Mammary epithelial cell (primary cell): ENCODE results near the gene PRKN.

Experiments used
- EZH2 ChIP-seq: IDR thresholded peaks from 2 replicates; pipeline ENCODE4 v1.6.1; 2012; ENCODE audit warnings: low read length, inconsistent platforms, borderline replicate concordance
- TF ChIP-seq, protein P1 (sequence below), 2 donors: IDR thresholded peaks in 1 of 2; conservative IDR thresholded peaks in 1 of 2; 2 replicates each; pipeline ENCODE4 v1.5.1; 2011 to 2012; ENCODE audit warnings: inconsistent platforms in 2 of 2, low read length in 2 of 2, mild to moderate bottlenecking in 2 of 2, control low read depth in 1 of 2, low read depth in 1 of 2; ENCODE audit not compliant: insufficient read depth in 1 of 2; ENCODE audit errors: extremely low read depth in 1 of 2

GRCh38 chr6:162082520-162082919 is 645.0 kb downstream of the PRKN start:
- TF ChIP-seq, protein P1, sequence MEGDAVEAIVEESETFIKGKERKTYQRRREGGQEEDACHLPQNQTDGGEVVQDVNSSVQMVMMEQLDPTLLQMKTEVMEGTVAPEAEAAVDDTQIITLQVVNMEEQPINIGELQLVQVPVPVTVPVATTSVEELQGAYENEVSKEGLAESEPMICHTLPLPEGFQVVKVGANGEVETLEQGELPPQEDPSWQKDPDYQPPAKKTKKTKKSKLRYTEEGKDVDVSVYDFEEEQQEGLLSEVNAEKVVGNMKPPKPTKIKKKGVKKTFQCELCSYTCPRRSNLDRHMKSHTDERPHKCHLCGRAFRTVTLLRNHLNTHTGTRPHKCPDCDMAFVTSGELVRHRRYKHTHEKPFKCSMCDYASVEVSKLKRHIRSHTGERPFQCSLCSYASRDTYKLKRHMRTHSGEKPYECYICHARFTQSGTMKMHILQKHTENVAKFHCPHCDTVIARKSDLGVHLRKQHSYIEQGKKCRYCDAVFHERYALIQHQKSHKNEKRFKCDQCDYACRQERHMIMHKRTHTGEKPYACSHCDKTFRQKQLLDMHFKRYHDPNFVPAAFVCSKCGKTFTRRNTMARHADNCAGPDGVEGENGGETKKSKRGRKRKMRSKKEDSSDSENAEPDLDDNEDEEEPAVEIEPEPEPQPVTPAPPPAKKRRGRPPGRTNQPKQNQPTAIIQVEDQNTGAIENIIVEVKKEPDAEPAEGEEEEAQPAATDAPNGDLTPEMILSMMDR (conservative IDR thresholded peaks at IDR 0.05 in 1 of 2, IDR thresholded peaks at IDR 0.05 in 1 of 2; ENCODE audit: extremely low read depth in 1 of 2, insufficient read depth in 1 of 2, low read depth in 1 of 2, low read length in 2 of 2): no peak
- TF ChIP-seq EZH2: no peak
